ENCODE measurements around the gene CCDC17.
A peak's percentile ranks its signal among the peaks of the same experiment; 100 is the strongest.

CCDC17 gene

GRCh38 chr1:45583666-45584350 lies 40.0 kb downstream of the CCDC17 start, which contains the start of gene NASP:
NASP (plus strand) TSS chr1:45584041; CDS start chr1:45584147, 106 bp downstream.
- Histone ChIP-seq H3K27me3 (no peaks in the 10 kb centered on the region), H3K9ac (peak within 1 kb of the TSS; percentile 80 to 99 (median 96)), H3K27ac (peak within 1 kb of the TSS; percentile 49 to 99 (median 95); a peak in 21 of 22 replicates), H3K36me3 (peaks cover 0 to 30% (median 18%) of the 10 kb centered on the region in 11 experiments; a peak in 15 of 22 replicates), H3K4me1 (peaks cover 42 to 59% (median 51%) of the 10 kb centered on the region in 10 experiments), H3K4me2 (peak within 1 kb of the TSS; percentile 84 to 100 (median 99)), H3K9me3 (replicated peaks in 1 of 11) (no peaks in the 10 kb centered on the region; a peak in 1 of 22 replicates), H4K20me1 (peaks cover 28 to 48% (median 42%) of the 10 kb centered on the region in 11 experiments), H3K4me3 (peak within 1 kb of the TSS; percentile 84 to 99 (median 96))
- no peak for TF ChIP-seq Cebpa-rat (IDR thresholded peaks at IDR 0.05)

- H3K36me3 ChIP-seq, result peaks cover 0 to 24% (median 13%) of the 10 kb centered on the region in 11 experiments; a peak in 13 of 22 replicates
- peak overlapping the region; percentile 84 to 99 (median 96) for H3K4me3 ChIP-seq
- TF ChIP-seq Cebpa-rat (IDR thresholded peaks at IDR 0.05), result no peak
- peak overlapping the region; percentile 49 to 99 (median 95); a peak in 21 of 22 replicates for H3K27ac ChIP-seq
- peak overlapping the region; percentile 80 to 99 (median 96); a peak in 21 of 22 replicates for H3K9ac ChIP-seq
- no peaks in the 10 kb centered on the region; a peak in 1 of 22 replicates for H3K9me3 ChIP-seq (replicated peaks in 1 of 11)
- no peaks in the 10 kb centered on the region for H3K27me3 ChIP-seq
- peaks cover 27 to 43% (median 36%) of the 10 kb centered on the region in 11 experiments for H4K20me1 ChIP-seq
- H3K4me2 ChIP-seq, result peak overlapping the region; percentile 73 to 100 (median 85)
- peaks cover 42 to 64% (median 53%) of the 10 kb centered on the region in 10 experiments for H3K4me1 ChIP-seq
These were observed 40.6 kb downstream of the CCDC17 start for GRCh38 chr1:45583264-45583665.

- Histone ChIP-seq H3K36me3 (peaks cover 21 to 50% (median 29%) of the 10 kb centered on the region in 11 experiments), H3K4me1 (peaks cover 25 to 52% (median 42%) of the 10 kb centered on the region in 10 experiments), H3K9me3 (replicated peaks in 1 of 11) (no peaks in the 10 kb centered on the region), H3K9ac (no peak overlapping the region), H3K27ac (peak overlapping the region in 5 of 11 experiments; percentile 69 to 76 (median 72); a peak in 5 of 22 replicates), H3K27me3 (no peaks in the 10 kb centered on the region), H4K20me1 (peaks cover 6 to 34% (median 8%) of the 10 kb centered on the region in 11 experiments; a peak in 17 of 22 replicates), H3K4me3 (no peak overlapping the region), H3K4me2 (peak overlapping the region in 3 of 11 experiments; percentile 57 to 76 (median 73); a peak in 3 of 22 replicates)
- no peak for TF ChIP-seq Cebpa-rat (IDR thresholded peaks at IDR 0.05)
These were observed 49.7 kb downstream of the CCDC17 start for GRCh38 chr1:45574105-45574626.

GRCh38 chr1:45573231-45573804 lies 50.5 kb downstream of the CCDC17 start:
- Histone ChIP-seq H3K27ac (peak overlapping the region in 3 of 11 experiments; percentile 35 to 72 (median 38); a peak in 3 of 22 replicates), H3K4me2 (peak overlapping the region in 1 of 11 experiments; percentile 5; a peak in 1 of 22 replicates), H3K4me3 (no peak overlapping the region), H3K9me3 (replicated peaks in 1 of 11) (no peaks in the 10 kb centered on the region), H4K20me1 (peaks cover 10 to 42% (median 17%) of the 10 kb centered on the region in 11 experiments; a peak in 20 of 22 replicates), H3K27me3 (no peaks in the 10 kb centered on the region), H3K9ac (no peak overlapping the region; a peak in 1 of 22 replicates), H3K36me3 (peaks cover 29 to 59% (median 38%) of the 10 kb centered on the region in 11 experiments), H3K4me1 (peaks cover 25 to 52% (median 37%) of the 10 kb centered on the region in 10 experiments)
- no peak for TF ChIP-seq Cebpa-rat (IDR thresholded peaks at IDR 0.05)

- no peak for TF ChIP-seq Cebpa-rat (IDR thresholded peaks at IDR 0.05)
- H3K9me3 ChIP-seq (replicated peaks in 1 of 11), result no peaks in the 10 kb centered on the region
- H3K27ac ChIP-seq, result peak overlapping the region in 2 of 11 experiments; percentile 9 to 10; a peak in 1 of 22 replicates
- peaks cover 9 to 46% (median 27%) of the 10 kb centered on the region in 10 experiments for H3K4me1 ChIP-seq
- H3K4me3 ChIP-seq, result no peak overlapping the region
- H3K36me3 ChIP-seq, result peaks cover 56 to 86% (median 64%) of the 10 kb centered on the region in 11 experiments
- H3K9ac ChIP-seq, result 0 out of 22 replicates have a peak overlapping the region, but pooled peaks of 2 of the 11 experiments have one; percentile 14 to 15
- H4K20me1 ChIP-seq, result peaks cover 16 to 69% (median 34%) of the 10 kb centered on the region in 11 experiments; a peak in 20 of 22 replicates
- no peaks in the 10 kb centered on the region for H3K27me3 ChIP-seq
- H3K4me2 ChIP-seq, result no peak overlapping the region
These were observed 53.2 kb downstream of the CCDC17 start for GRCh38 chr1:45570631-45571030.

Measured in BLaER1 treated with 17β-estradiol and CSF1 and Interleukin-3, amounts not matched to agents 10 nM and 100 nM (cell line).